ENCODE measurements around the gene GAS7.

The GAS7 gene

GRCh38 chr17:9918804-9919352 is 279.5 kb downstream of the GAS7 start:
- TF ChIP-seq, protein P1, sequence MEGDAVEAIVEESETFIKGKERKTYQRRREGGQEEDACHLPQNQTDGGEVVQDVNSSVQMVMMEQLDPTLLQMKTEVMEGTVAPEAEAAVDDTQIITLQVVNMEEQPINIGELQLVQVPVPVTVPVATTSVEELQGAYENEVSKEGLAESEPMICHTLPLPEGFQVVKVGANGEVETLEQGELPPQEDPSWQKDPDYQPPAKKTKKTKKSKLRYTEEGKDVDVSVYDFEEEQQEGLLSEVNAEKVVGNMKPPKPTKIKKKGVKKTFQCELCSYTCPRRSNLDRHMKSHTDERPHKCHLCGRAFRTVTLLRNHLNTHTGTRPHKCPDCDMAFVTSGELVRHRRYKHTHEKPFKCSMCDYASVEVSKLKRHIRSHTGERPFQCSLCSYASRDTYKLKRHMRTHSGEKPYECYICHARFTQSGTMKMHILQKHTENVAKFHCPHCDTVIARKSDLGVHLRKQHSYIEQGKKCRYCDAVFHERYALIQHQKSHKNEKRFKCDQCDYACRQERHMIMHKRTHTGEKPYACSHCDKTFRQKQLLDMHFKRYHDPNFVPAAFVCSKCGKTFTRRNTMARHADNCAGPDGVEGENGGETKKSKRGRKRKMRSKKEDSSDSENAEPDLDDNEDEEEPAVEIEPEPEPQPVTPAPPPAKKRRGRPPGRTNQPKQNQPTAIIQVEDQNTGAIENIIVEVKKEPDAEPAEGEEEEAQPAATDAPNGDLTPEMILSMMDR (IDR thresholded peaks at IDR 0.05; ENCODE audit: borderline replicate concordance, control extremely low read depth, extremely low read depth, insufficient read depth, missing control alignments) = no peak
- no peak for DNase-seq (ENCODE audit: low spot score)
- in situ Hi-C loops (cut with MboI; ENCODE audit: low sequenced_read_pairs, unreplicated experiment) = no loop called here

DNA sequence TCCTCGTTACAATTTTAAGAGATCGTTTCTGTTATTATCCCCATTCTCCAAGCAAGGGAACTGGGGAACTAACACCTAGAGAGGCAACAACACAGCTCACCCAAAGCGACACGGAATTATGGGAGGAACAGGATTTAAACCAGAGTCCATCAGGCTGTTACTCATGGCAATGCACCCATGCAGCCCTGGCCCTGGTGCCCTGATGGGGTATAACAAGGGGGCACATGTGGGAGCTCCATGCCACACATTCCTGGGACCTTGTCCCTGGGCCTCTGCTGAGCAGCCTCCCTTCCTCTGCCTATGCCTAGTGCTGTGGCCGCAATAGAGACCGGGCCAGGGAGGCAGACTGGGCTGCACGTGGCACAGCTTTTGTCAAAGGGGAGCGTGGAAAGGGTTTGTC is 280.1 kb downstream of the GAS7 start:
- DNase-seq (ENCODE audit: low spot score) = no peak
- TF ChIP-seq, protein P1 (IDR thresholded peaks at IDR 0.05; ENCODE audit: borderline replicate concordance, control extremely low read depth, extremely low read depth, insufficient read depth, missing control alignments) = no peak
- in situ Hi-C loops (cut with MboI; ENCODE audit: low sequenced_read_pairs, unreplicated experiment) = no loop called here

GRCh38 chr17:9917801-9918200 is 280.6 kb downstream of the GAS7 start:
- TF ChIP-seq, protein P1 (IDR thresholded peaks at IDR 0.05; ENCODE audit: borderline replicate concordance, control extremely low read depth, extremely low read depth, insufficient read depth, missing control alignments) = no peak
- in situ Hi-C loops (cut with MboI; ENCODE audit: low sequenced_read_pairs, unreplicated experiment) = no loop called here
- no peak for DNase-seq (ENCODE audit: low spot score)

DNA sequence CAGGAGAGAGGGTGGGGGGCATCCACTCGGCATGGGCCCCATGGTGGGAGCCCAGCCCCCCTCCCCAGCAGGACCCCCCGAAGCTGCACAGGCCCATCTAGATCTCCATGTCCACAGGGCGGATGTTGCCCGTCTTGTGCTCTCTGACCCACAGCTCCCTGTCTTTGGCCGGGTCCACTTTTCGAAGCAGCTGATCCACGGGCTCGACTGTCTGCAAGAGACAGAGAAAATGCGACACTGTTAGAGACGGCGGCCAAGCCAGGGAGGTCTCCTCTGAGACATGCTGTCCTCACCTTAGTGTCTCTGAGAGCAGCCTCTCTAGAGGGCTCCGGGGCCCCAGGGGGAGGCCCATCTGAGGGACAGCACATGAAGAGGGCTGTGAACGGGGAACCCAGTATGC is 281.3 kb downstream of the GAS7 start:
- TF ChIP-seq, protein P1 (IDR thresholded peaks at IDR 0.05; ENCODE audit: borderline replicate concordance, control extremely low read depth, extremely low read depth, insufficient read depth, missing control alignments) = no peak
- in situ Hi-C loops (cut with MboI; ENCODE audit: low sequenced_read_pairs, unreplicated experiment) = no loop called here
- DNase-seq (ENCODE audit: low spot score) = no peak

GRCh38 chr17:9916108-9916507 is 282.3 kb downstream of the GAS7 start:
- no peak for DNase-seq (ENCODE audit: low spot score)
- in situ Hi-C loops (cut with MboI; ENCODE audit: low sequenced_read_pairs, unreplicated experiment) = no loop called here
- TF ChIP-seq, protein P1 (IDR thresholded peaks at IDR 0.05; ENCODE audit: borderline replicate concordance, control extremely low read depth, extremely low read depth, insufficient read depth, missing control alignments) = no peak

GRCh38 chr17:9913476-9913875 is 284.9 kb downstream of the GAS7 start:
- TF ChIP-seq, protein P1 (IDR thresholded peaks at IDR 0.05; ENCODE audit: borderline replicate concordance, control extremely low read depth, extremely low read depth, insufficient read depth, missing control alignments) = no peak
- DNase-seq (ENCODE audit: low spot score) = no peak
- in situ Hi-C loops (cut with MboI; ENCODE audit: low sequenced_read_pairs, unreplicated experiment) = no loop called here
